ENCODE data around the gene CASZ1.

CASZ1 gene

DNA sequence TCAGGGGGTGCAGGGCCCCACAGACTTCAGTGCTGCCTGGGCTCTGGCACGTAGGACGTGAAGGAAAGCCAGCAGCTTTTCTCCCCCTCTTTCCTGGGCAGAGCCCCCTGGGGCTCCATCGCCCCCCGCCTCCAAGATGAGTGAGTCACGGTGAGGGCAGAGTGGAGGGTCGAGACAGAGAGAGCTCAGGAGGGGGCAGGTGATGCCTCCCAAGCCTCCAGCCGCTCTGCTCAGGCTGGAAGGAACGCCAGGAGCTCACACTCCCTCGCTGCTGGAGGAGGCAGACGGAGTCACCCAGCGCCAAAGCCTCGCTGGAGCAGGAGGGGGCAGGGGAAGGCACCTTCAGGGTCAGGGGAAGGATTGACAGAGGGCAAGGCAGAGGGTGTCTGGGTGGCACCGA, 119.5 kb downstream of the CASZ1 start:
- Histone ChIP-seq H3K27me3 (ENCODE audit: control insufficient read depth in 1 of 2, insufficient read depth in 2 of 2, low read length in 2 of 2) (no peaks in the 10 kb centered on the region), H3K4me1 (ENCODE audit: control insufficient read depth in 1 of 2, insufficient read depth in 2 of 2, low read length in 2 of 2) (peaks cover 53% of the 10 kb centered on the region in 2 donors), H3K36me3 (ENCODE audit: control insufficient read depth in 1 of 2, insufficient read depth in 2 of 2, low read length in 2 of 2) (no peaks in the 10 kb centered on the region), H3K27ac (ENCODE audit: low read depth, low read length) (no peak overlapping the region), H3K9me3 (ENCODE audit: control insufficient read depth in 1 of 2, low read length in 2 of 2) (no peaks in the 10 kb centered on the region), H3K4me3 (ENCODE audit: low read depth in 1 of 2, low read length in 2 of 2) (peak overlapping the region in 1 of 2 donors; percentile 43), H3K9ac (ENCODE audit: low read depth in 1 of 2, low read length in 2 of 2) (peak overlapping the region; percentile 19 to 66)

DNA sequence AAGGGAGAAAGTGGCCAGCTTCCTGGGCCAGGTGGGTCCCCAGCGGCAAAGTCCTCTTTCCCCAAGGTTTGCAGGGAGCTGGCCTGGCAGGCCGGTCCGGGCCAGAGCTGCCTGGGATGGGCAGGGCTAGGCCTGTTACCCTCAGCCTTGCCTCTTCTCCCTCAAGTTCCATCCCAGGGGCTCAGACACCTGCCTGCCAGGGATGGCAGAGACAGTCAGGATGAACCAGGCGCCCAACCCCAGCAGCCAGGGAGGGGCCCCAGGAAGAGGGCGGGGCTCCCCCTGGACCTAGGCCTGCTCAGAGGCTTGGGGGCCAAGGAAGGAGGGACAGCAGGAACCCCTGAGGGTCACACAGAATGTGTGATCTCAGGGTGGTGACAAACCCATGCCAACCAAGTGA, 120.6 kb downstream of the CASZ1 start:
- Histone ChIP-seq H3K4me1 (ENCODE audit: control insufficient read depth in 1 of 2, insufficient read depth in 2 of 2, low read length in 2 of 2) (peaks cover 45 to 53% of the 10 kb centered on the region in 2 donors), H3K9ac (ENCODE audit: low read depth in 1 of 2, low read length in 2 of 2) (peak overlapping the region; percentile 25 to 43), H3K36me3 (ENCODE audit: control insufficient read depth in 1 of 2, insufficient read depth in 2 of 2, low read length in 2 of 2) (peaks cover 0 to 3% of the 10 kb centered on the region in 2 donors), H3K27me3 (ENCODE audit: control insufficient read depth in 1 of 2, insufficient read depth in 2 of 2, low read length in 2 of 2) (no peaks in the 10 kb centered on the region), H3K9me3 (ENCODE audit: control insufficient read depth in 1 of 2, low read length in 2 of 2) (no peaks in the 10 kb centered on the region), H3K4me3 (ENCODE audit: low read depth in 1 of 2, low read length in 2 of 2) (no peak overlapping the region), H3K27ac (ENCODE audit: low read depth, low read length) (peak overlapping the region; percentile 62)

DNA sequence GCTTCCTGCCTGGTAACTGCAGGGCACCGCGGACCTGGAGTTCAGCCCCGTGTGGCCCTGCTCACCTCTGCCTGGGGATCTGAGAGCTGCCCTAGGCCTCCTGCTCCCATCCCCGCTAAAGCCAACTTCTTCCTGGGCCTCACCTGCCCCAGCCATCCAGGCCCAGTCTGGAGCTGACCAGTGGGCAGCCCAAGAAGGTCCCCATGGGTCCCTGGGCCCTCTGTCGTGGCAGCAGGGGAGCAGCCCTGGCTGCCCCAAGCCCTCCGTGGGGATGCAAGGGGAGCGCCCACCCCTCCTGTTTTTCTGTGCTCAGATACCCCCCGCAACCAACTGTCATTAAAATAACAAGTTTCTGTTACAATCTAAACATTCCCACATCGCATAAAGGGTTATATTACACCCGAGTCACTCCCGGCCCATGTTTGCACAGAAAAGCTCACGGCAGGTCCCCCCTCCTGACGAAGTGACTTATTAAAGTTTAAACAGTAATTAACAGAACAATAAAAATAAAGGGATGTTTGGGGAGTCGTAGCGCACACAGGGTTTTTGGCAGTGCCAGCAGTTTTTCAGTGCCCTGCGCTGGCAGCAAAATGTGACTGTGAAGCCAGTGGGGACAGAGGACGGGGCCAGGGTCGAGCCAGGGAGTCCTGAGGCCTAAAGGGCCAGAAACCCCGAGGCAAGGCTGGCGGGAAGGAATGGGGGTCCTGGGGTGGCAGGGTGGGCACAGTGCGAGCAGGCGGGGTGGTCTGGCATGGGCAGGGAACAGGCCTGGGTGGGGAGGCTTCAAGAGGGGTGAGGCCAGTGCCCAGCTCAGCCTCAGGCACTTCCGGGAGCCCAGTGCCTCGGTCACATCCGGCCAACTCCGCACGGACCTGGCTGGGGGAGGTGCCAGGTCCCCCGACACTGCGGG, 121.5 kb downstream of the CASZ1 start:
- Histone ChIP-seq H3K9me3 (ENCODE audit: control insufficient read depth in 1 of 2, low read length in 2 of 2) (no peaks in the 10 kb centered on the region), H3K9ac (ENCODE audit: low read depth in 1 of 2, low read length in 2 of 2) (peak overlapping the region; percentile 25 to 43), H3K4me1 (ENCODE audit: control insufficient read depth in 1 of 2, insufficient read depth in 2 of 2, low read length in 2 of 2) (peaks cover 40 to 48% of the 10 kb centered on the region in 2 donors), H3K27ac (ENCODE audit: low read depth, low read length) (peak overlapping the region; percentile 62), H3K36me3 (ENCODE audit: control insufficient read depth in 1 of 2, insufficient read depth in 2 of 2, low read length in 2 of 2) (peaks cover 0 to 3% of the 10 kb centered on the region in 2 donors), H3K27me3 (ENCODE audit: control insufficient read depth in 1 of 2, insufficient read depth in 2 of 2, low read length in 2 of 2) (no peaks in the 10 kb centered on the region), H3K4me3 (ENCODE audit: low read depth in 1 of 2, low read length in 2 of 2) (no peak overlapping the region)

DNA sequence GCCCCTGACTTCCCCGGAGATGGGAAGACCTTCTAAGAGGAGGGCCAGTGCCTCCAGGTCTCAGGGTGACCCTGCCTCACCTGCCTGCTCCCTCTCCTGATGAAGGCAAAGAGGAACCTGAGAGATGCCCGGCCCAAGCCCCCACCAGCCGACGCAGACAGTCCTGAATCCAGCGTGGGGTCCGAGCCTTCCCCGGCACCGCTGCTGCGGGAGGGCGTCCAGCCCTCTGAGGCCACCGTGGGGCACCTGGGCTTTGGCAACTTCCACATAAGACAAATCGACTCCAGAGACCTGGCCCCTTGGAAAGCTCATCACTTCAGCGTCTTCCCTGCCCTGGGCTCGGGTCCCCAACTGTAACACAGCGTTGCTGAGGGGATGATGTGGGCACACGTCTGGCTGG, 122.2 kb downstream of the CASZ1 start:
- Histone ChIP-seq H3K36me3 (ENCODE audit: control insufficient read depth in 1 of 2, insufficient read depth in 2 of 2, low read length in 2 of 2) (peaks cover 0 to 3% of the 10 kb centered on the region in 2 donors), H3K4me3 (ENCODE audit: low read depth in 1 of 2, low read length in 2 of 2) (no peak overlapping the region), H3K27ac (ENCODE audit: low read depth, low read length) (no peak overlapping the region), H3K27me3 (ENCODE audit: control insufficient read depth in 1 of 2, insufficient read depth in 2 of 2, low read length in 2 of 2) (no peaks in the 10 kb centered on the region), H3K9ac (ENCODE audit: low read depth in 1 of 2, low read length in 2 of 2) (no peak overlapping the region), H3K9me3 (ENCODE audit: control insufficient read depth in 1 of 2, low read length in 2 of 2) (no peaks in the 10 kb centered on the region), H3K4me1 (ENCODE audit: control insufficient read depth in 1 of 2, insufficient read depth in 2 of 2, low read length in 2 of 2) (peaks cover 32 to 42% of the 10 kb centered on the region in 2 donors)

DNA sequence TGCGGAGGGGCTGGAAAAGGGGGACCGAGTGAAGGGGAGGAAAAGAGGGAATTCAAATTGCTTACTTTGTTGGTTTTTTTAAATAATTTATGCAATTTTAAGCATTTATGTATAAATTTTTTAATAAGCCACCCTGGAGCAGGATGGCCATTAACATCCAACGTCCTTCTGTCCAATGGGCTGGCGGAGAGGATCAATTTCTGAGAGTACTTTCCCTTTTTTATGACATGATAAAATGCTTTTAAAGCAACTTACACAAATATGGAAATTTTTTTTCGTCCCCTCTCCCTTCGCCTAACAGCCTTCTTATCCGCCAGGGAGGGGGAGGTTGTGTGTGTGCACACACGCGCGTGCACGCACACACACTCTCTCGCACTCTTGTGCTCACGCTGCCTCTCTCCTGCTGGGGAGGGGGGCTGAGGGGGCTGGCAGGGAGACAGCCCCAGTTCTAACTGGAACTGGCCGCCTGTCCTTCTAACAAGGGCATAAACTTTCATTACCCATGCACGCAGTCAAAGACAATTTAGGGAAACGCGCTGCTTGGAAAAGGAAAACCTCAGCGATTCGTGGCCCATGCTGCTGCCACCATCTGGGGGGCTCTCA, 123.2 kb downstream of the CASZ1 start:
- Histone ChIP-seq H3K9me3 (ENCODE audit: control insufficient read depth in 1 of 2, low read length in 2 of 2) (no peaks in the 10 kb centered on the region), H3K36me3 (ENCODE audit: control insufficient read depth in 1 of 2, insufficient read depth in 2 of 2, low read length in 2 of 2) (peaks cover 4 to 8% of the 10 kb centered on the region in 2 donors), H3K27me3 (ENCODE audit: control insufficient read depth in 1 of 2, insufficient read depth in 2 of 2, low read length in 2 of 2) (no peaks in the 10 kb centered on the region), H3K4me3 (ENCODE audit: low read depth in 1 of 2, low read length in 2 of 2) (no peak overlapping the region), H3K4me1 (ENCODE audit: control insufficient read depth in 1 of 2, insufficient read depth in 2 of 2, low read length in 2 of 2) (peaks cover 32% of the 10 kb centered on the region in 2 donors), H3K27ac (ENCODE audit: low read depth, low read length) (peak overlapping the region; percentile 15), H3K9ac (ENCODE audit: low read depth in 1 of 2, low read length in 2 of 2) (no peak overlapping the region)

DNA sequence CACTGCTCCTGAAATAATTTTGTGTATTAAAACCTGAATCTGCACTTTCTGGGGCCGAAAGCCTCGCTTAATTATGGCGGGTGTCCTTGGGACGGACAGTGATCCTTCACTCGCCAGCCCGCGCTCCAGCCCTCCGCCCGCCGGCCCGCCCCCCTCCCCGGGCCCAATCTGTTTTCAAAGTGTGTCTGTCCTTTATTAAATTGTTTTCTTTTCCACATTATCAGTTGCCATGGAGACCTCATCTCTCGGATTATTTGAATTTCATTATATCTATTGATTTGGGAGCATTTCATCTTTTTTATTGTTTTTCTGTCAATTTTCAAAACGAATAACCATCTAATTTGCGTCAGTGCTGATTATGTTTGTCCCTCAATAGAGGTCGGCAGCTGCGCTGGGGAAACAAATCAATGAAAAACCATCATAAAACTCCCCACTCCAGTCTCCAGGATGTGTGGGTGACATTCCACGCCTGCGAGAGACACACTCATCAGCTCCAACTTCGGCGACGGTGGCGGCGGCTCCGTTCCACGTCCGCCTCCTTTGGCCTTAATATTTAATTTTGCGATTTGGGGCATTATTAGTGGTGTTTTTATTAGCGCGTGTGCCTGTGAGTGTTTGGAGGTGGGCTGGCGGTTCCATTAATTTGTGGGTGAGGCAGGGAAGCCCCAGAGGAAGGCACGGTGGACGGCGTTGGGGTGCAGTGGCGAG, 123.9 kb downstream of the CASZ1 start:
- peaks cover 4 to 8% of the 10 kb centered on the region in 2 donors for H3K36me3 ChIP-seq (ENCODE audit: control insufficient read depth in 1 of 2, insufficient read depth in 2 of 2, low read length in 2 of 2)
- no peaks in the 10 kb centered on the region for H3K27me3 ChIP-seq (ENCODE audit: control insufficient read depth in 1 of 2, insufficient read depth in 2 of 2, low read length in 2 of 2)
- no peak overlapping the region for H3K27ac ChIP-seq (ENCODE audit: low read depth, low read length)
- H3K9ac ChIP-seq (ENCODE audit: low read depth in 1 of 2, low read length in 2 of 2), result no peak overlapping the region
- peaks cover 25% of the 10 kb centered on the region in 2 donors for H3K4me1 ChIP-seq (ENCODE audit: control insufficient read depth in 1 of 2, insufficient read depth in 2 of 2, low read length in 2 of 2)
- H3K4me3 ChIP-seq (ENCODE audit: low read depth in 1 of 2, low read length in 2 of 2), result no peak overlapping the region
- no peaks in the 10 kb centered on the region for H3K9me3 ChIP-seq (ENCODE audit: control insufficient read depth in 1 of 2, low read length in 2 of 2)

DNA sequence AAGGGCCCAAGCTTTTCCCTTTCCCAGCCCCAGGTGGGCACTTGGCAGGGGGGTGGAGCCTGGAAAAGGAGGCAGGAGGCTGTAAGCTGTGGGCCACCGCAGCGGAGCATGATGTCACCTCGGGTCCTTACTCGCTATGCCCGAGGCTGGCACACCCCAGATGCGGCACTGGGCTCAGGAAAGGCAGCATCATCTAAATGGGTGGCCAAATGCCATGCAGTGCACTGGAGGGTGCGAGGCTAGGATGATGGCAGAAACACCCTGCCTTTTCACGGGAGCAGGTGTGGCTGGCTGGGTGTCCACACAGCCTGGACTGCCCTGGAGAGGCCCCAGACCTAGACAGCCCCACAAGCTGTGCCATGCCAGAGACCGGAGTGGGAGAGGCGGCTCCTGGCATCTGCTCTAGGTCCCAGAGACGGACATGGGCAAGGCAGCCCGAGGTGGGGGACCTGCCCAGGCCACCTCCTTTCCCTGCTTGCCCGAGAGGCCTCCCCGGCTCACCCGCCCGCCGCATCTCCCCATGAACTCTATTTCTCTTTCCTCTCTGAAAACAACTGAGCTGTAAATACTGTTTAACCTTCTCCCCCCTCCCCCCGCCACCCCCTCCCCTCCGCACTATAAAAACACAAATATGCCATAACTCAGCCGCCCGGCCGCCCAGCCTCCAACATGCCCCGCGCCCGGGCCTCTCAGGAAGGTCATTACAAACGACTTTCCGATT, 124.7 kb downstream of the CASZ1 start:
- no peaks in the 10 kb centered on the region for H3K9me3 ChIP-seq (ENCODE audit: control insufficient read depth in 1 of 2, low read length in 2 of 2)
- peaks cover 9 to 14% of the 10 kb centered on the region in 2 donors for H3K36me3 ChIP-seq (ENCODE audit: control insufficient read depth in 1 of 2, insufficient read depth in 2 of 2, low read length in 2 of 2)
- no peak overlapping the region for H3K4me3 ChIP-seq (ENCODE audit: low read depth in 1 of 2, low read length in 2 of 2)
- H3K27ac ChIP-seq (ENCODE audit: low read depth, low read length), result peak overlapping the region; percentile 32
- H3K4me1 ChIP-seq (ENCODE audit: control insufficient read depth in 1 of 2, insufficient read depth in 2 of 2, low read length in 2 of 2), result peaks cover 18% of the 10 kb centered on the region in 2 donors
- H3K27me3 ChIP-seq (ENCODE audit: control insufficient read depth in 1 of 2, insufficient read depth in 2 of 2, low read length in 2 of 2), result no peaks in the 10 kb centered on the region
- no peak overlapping the region for H3K9ac ChIP-seq (ENCODE audit: low read depth in 1 of 2, low read length in 2 of 2)

DNA sequence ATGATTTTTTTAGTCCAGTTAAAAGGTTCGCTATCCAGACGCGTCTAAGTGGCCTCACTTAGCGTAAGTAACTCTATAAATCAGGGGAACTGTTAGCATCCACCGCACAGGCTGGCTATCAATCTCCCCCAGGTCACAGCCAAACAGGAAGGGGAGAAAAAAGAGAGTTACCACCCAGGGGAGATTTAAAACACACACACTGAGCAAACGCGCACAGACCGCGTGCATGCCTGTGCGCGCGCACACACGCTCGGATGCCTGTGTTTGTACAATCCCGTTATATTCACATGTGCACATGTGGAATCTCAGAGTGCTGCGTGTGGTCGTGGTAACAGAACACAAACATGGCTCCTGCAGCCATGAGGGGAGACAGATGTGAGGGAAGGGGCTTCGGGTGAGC, 125.4 kb downstream of the CASZ1 start:
- no peaks in the 10 kb centered on the region for H3K9me3 ChIP-seq (ENCODE audit: control insufficient read depth in 1 of 2, low read length in 2 of 2)
- no peak overlapping the region for H3K27ac ChIP-seq (ENCODE audit: low read depth, low read length)
- peaks cover 11% of the 10 kb centered on the region in 2 donors for H3K4me1 ChIP-seq (ENCODE audit: control insufficient read depth in 1 of 2, insufficient read depth in 2 of 2, low read length in 2 of 2)
- H3K4me3 ChIP-seq (ENCODE audit: low read depth in 1 of 2, low read length in 2 of 2), result no peak overlapping the region
- no peaks in the 10 kb centered on the region for H3K27me3 ChIP-seq (ENCODE audit: control insufficient read depth in 1 of 2, insufficient read depth in 2 of 2, low read length in 2 of 2)
- H3K36me3 ChIP-seq (ENCODE audit: control insufficient read depth in 1 of 2, insufficient read depth in 2 of 2, low read length in 2 of 2), result peaks cover 9 to 17% of the 10 kb centered on the region in 2 donors
- H3K9ac ChIP-seq (ENCODE audit: low read depth in 1 of 2, low read length in 2 of 2), result no peak overlapping the region

DNA sequence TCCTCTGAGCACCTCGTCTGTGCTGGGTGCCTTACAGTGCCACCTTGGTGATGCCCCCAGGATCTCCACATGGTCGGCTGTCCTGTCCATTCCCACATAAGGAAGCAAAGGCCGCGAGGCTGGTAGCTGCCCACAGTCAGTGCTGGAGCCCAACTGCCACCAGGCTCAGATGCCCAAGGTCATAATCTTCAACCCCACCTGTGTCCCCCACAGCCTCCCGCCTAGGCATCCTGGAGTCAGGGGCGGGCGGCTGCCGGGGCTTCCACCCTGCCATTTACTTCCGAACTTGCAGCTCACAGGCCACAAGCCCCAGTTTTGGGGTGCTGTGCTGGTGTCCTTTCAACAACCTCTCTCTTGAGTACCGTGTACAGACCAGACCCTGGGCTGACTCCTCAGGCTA, 126.3 kb downstream of the CASZ1 start:
- Histone ChIP-seq H3K9me3 (ENCODE audit: control insufficient read depth in 1 of 2, low read length in 2 of 2) (no peaks in the 10 kb centered on the region), H3K27me3 (ENCODE audit: control insufficient read depth in 1 of 2, insufficient read depth in 2 of 2, low read length in 2 of 2) (no peaks in the 10 kb centered on the region), H3K36me3 (ENCODE audit: control insufficient read depth in 1 of 2, insufficient read depth in 2 of 2, low read length in 2 of 2) (peaks cover 9 to 19% of the 10 kb centered on the region in 2 donors), H3K4me3 (ENCODE audit: low read depth in 1 of 2, low read length in 2 of 2) (no peak overlapping the region), H3K9ac (ENCODE audit: low read depth in 1 of 2, low read length in 2 of 2) (no peak overlapping the region), H3K4me1 (ENCODE audit: control insufficient read depth in 1 of 2, insufficient read depth in 2 of 2, low read length in 2 of 2) (peaks cover 2% of the 10 kb centered on the region in 2 donors), H3K27ac (ENCODE audit: low read depth, low read length) (no peak overlapping the region)

Measured in duodenal mucosa (tissue), 2 donors.